GM21526 (cell line): ENCODE measurements around the gene AGAP3.
A peak's percentile ranks its signal among the peaks of the same experiment; 100 is the strongest.
"Not testable (repeated sequence)": the region's sequence is repeated elsewhere in the genome, so short reads cannot be mapped to it uniquely, and the experiment has no call there.

Experiments
- ATAC-seq: cut with Tn5 transposase; IDR thresholded peaks from one replicate; pipeline ENCODE4 v1.9.1; 2021; ENCODE audit warnings: moderate library complexity; ENCODE audit not compliant: unreplicated experiment, low FRiP score

The AGAP3 gene

GRCh38 chr7:151085691-151086620 is at the start of gene AGAP3:
Gene AGAP3, plus strand, starts transcription at chr7:151086475. Its CDS starts 267 bp downstream, at chr7:151086742.
- peak; percentile 44 for ATAC-seq

DNA sequence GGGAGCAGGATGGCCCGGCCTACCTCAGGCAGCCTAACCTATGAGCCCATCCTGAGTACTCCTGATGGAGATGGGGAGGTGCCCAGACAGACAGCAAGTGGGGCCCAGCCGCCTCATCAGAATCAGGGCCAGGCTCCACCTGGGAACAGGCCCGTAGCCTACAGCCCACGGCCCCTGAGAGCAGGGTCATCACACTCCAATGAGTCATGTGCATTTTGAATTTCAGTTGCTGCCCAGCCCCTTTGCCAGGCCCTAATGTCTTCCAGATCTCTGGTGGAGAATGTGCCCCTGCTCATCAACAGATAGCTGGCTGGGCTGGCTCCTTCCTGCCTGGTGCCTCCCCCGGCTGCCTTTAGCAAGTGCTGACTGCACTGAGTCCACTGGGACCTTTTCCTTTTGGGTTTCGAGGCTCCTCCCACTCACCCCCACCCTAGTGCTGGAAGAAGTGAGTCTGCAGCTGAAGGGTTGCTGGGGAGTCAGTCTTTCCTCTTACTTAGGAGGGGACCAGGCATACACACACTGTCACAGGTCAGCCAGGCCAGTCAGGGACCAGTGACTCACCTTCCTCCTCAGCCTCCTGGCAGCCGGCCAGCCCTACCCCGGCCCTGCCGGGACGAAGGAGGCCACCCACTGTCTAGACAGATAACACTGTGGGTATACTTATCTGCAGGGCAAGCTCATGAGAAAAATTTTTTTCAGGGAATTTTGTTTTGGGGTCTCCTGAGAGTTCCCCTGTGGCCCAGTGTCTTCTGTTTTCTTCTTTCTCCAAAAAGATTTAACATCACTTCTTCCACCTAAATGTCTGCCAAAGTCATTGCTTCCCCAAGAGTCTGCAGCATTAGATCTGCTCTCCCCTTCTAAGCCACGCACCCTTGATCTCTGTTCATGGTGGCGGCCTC is 47.1 kb upstream of the AGAP3 start:
- ATAC-seq: no peak

DNA sequence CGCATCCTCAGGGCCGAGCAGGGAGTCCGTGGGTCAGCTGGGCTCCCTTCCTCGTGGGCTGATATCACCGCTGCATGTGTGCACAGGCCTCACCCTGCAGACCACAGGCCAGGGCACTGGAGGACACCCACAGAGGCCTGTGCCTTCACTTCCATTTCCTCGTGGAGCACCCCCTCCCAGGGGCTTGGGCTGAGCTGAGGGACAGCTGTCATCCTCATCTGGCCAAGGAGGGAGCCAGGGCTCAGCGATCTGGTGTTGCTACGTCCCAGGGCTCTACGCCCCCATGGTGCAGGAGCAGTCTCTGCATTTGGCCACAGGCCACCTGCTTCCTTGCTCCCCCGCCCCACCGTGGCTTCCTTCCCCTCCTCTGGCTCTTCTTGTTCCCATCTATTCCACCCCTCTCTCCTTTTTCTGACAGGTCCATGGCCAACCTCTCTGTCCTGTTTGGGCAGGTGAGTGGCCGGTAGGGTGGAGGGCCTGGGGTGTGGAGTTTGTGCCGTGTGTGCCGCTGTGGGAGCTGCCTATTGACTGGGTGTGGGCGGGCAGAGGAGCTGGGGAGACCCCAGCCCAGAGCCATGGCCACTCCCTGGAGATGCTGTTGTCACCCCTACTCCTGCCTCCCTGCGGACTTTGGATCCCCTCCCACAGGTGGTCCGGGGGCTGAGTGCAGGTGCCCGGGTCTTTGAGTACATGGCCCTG is 46.3 kb upstream of the AGAP3 start:
- no peak for ATAC-seq

DNA sequence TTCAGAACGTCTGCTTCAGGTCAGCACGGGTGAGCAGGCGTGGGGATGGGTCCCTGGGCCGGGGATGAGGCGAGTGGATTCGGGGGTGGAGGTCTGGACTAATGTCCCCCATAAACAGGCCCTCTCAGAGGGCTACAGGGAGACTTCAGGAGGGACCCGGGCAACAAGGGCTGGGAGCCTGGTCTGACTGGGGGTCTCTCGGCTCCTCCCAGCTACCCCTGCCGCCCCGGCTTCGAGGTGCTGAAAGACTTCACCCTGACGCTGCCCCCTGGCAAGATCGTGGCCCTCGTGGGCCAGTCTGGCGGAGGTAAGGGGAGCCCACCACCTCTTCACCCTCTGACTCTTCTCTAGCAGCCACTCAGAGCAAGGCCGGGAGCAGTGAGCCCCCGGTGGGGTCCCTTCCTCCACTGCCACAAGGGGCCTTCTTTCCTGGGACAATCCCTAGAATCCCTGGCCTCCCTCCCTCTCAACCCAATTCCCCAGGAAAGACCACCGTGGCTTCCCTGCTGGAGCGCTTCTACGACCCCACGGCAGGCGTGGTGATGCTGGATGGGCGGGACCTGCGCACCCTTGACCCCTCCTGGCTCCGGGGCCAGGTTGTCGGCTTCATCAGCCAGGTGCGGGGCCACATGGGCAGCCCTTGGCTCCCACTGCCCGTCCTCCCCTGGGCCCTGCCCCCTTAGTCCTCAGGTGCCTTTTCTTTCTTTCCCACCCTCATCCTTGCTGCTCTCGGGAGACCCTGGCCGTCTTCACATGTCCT is 45.5 kb upstream of the AGAP3 start:
- no peak for ATAC-seq

GRCh38 chr7:151043449-151043848 is 42.8 kb upstream of the AGAP3 start:
- ATAC-seq: not testable (repeated sequence)

- no peak for ATAC-seq
These were observed 42.3 kb upstream of the AGAP3 start for GRCh38 chr7:151043959-151044358.

DNA sequence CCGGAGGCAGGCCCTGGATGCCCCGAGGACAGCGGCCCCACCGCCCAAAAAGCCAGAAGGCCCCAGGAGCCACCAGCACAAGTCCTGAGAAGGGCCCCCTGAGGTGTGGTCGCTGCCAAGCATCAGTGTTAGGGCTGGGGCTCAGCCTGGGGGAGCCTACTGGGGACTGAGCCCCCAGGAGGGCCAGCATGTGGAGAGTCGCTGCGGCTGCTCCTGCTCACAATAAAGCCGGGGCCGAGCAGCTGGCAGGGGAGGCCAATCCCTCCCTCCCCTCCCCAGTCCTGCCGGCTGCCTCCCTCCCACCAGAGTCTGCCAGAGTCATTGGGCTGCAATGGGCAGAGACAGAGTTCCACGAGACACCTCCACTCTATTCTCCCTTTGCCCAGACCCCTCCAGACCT is 41.0 kb upstream of the AGAP3 start:
- no peak for ATAC-seq

DNA sequence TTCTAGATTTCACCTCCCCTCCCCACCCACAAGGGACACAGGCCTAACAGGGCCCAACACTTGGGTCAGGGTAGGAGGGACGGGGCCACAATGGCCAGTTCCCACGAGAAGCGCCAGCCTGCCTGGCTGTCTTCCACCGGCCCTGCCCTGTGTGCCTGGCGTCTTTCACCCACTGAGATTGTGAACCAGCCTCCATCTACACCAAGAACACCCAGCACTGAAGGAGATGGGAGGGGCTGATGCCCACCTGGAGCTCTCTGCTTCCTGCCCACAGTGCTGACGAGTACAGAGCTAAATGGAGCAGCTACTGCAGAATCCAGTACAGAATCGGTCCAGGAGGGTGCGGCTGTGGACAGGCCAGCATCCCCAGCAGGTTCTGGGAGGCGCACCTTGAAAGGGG is 40.3 kb upstream of the AGAP3 start:
- no peak for ATAC-seq

DNA sequence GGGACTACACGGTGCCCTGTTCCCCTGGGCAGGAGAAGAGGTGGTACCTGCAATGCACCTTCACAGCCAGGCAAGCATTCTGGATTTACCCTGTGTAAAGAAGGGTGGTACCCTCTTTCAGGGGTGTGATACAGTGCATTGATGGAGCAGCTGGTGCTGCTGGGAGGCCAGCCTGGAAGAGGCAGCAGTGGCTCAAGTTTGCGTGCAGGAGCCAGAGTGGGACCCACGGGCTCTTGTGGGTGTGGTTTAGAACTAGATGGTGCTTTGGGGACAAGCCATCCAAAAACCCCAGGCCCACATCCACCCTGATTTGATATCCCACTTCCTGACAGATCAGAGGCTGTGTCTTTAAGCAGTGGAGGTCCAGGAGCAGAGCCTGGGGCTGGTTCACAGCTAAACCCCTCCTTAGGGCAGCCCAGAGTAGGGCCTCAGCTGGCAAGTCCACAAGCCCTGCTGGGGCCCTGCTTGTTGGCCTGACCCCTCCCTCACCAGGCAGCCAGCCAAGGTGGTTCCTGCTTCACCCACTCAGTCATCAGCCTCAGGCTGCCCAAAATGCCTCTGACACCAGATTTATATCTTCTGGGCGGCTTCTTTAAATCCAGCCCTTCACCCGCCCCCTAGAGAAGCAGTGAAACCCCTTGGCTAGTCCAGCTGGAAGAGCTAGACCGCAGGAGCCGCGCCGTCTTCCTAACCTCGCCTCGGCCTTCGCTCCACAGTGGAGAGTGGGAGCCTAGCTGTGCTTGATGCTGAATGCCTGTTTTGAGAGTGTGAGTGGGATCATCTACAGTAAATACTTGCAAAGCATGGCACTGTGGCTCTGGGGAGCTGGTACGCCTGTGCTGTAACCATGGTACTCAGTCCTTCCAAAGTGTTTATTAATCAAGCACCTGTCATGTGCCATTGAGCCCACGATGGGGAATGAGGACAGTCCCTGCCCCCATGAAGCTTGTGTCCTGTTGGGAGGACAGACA is 39.4 kb upstream of the AGAP3 start:
- ATAC-seq: no peak

- ATAC-seq: no peak
These were observed 38.1 kb upstream of the AGAP3 start, which contains the start of gene ASIC3 for GRCh38 chr7:151047976-151048815. Gene ASIC3, plus strand, starts transcription at chr7:151048531. Its CDS starts 355 bp downstream, at chr7:151048886.

DNA sequence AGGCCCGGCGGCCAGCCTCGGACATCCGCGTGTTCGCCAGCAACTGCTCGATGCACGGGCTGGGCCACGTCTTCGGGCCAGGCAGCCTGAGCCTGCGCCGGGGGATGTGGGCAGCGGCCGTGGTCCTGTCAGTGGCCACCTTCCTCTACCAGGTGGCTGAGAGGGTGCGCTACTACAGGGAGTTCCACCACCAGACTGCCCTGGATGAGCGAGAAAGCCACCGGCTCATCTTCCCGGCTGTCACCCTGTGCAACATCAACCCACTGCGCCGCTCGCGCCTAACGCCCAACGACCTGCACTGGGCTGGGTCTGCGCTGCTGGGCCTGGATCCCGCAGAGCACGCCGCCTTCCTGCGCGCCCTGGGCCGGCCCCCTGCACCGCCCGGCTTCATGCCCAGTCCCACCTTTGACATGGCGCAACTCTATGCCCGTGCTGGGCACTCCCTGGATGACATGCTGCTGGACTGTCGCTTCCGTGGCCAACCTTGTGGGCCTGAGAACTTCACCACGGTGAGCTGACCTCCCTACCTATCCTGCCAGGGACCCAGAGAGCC is 37.3 kb upstream of the AGAP3 start:
- no peak for ATAC-seq

DNA sequence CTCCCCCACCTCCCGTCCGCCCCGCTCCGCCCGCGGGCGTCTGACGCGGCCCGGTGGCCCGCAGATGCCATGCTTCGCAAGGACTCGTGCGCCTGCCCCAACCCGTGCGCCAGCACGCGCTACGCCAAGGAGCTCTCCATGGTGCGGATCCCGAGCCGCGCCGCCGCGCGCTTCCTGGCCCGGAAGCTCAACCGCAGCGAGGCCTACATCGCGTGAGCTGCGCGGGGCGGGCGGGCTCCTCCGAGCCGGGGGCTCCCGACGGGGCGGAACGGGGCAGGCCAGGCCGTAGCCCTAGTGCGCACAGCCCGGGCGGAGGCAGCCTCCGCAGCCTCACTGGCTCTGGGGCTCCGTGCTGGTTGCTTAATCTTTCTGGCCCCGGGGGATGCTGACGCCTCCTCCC is 35.2 kb upstream of the AGAP3 start:
- no peak for ATAC-seq

DNA sequence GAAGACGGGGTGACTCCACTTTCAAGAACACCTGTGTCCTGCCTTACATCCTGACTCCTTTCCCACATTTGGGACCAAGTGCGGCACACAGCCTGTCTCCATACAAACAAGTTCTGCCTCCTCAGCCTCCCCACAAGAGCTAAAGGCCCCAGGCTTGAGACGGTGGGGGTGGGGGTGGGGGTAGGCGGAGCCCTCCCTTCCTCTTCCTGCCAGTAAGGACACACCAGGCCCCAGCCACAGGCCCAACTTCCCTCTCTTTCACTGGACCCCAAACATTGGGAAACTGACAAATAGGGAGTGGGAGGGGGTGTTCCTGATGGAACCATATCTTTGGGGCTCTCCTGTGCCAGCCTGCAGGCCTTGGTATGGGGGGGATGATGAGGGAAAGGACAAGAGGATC is 33.2 kb upstream of the AGAP3 start:
- ATAC-seq: no peak

DNA sequence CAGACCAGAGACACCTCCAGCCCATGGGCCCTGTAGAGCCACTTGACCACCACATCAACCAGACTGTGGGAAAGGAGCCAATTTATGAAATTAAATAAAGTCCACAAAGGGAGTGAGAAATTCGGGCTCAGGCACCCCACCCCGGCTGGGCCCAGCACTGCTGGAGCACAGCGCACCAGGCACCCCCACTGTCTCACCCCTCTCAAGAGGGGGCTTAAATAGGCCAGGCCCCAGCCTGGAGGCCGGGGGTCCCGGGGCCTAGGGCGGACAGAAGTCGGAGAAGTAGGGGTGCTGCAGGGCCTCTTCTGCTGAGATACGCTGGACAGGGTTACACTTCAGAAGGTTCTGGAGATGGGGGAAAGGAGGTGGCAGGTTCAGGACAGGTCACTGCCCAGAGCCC is 32.5 kb upstream of the AGAP3 start:
- no peak for ATAC-seq

DNA sequence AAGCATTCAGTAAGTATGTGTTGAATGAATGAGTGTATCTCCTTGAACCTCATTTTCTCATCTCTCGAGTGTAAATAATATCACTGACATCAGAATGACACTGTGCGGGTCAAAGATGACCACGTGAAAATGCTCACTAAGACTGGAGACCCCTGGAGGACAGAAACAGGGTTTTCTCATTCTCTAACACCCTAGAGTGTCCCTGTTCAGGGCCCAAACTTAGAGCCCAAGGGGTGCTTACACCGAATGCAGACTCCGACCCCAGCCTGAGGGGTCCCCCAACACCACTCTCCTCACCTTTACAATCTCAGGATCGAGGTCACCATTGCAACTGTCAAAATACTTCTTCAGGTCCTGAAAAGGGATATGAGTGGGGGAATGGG is 30.0 kb upstream of the AGAP3 start:
- no peak for ATAC-seq

- ATAC-seq: no peak
These were observed 29.4 kb upstream of the AGAP3 start for GRCh38 chr7:151056666-151057505.

DNA sequence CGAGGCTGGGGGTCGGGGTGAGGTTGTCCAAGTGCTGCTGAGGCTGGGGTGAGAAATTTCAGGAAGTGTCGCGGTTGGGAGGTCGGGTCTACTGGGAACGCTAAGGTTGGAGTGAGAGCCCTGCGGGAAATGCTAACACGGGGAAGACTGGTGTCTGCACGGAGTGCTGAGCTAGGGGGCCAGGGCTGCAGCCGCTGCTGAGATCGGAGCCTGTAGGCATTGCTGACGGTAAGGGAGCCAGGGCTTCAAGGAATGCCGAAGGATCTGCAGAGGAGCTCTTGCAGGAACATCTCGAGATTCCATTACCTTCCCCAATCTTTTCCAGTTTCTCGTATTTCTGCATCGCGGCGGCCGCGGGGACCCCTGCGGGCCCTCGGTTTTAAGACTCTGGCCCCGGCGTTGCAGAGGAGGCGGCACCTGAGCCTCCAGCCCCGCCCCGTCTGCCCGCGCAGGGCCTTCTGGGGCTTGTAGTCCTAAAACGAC is 28.7 kb upstream of the AGAP3 start, which contains the start of gene CDK5:
TSS of gene CDK5 (minus strand) at position 392 of the 483 bp plus-strand sequence. CDS start at position 343, 49 bp downstream.
- peak; percentile 16 for ATAC-seq
